K562 (cell line): Measurements from ENCODE around the gene HMCN1. TPM values are rescaled to one million over a fixed set of nuclear protein-coding genes. Genes with fewer than 3 reads are reported as not detected.

Experiments
- polyA plus RNA-seq, 8 experiments: library from polyadenylated mRNA; depleted of rRNA in 4 of 8; stranded (reverse) in 5 of 8; unstranded in 3 of 8; fragments of >200 nt; fragmentation: Nextera tagmentation in 2 of 8; fragmentation: Illumina TruSeq in 1 of 8; extraction: Ambion mirVana in 2 of 8; extraction: Trizol in 1 of 8; gene quantifications; 2 replicates each; pipeline versions ENCODE4 v1.2.1 to v1.2.3, GENCODE V29; 2011 to 2014; ENCODE audit warnings: inconsistent platforms in 1 of 8, missing spikeins in 1 of 8
- total RNA-seq, 7 experiments: library from RNA; depleted of rRNA in 6 of 7; stranded (reverse); fragments of >200 nt in 6 of 7; fragmentation: Illumina TruSeq in 2 of 7; extraction: Trizol in 2 of 7; gene quantifications; 2 replicates each; pipeline versions ENCODE4 v1.2.1 to v1.2.3, GENCODE V29; 2011 to 2021; ENCODE audit warnings: low replicate concordance in 1 of 7
- TF ChIP-seq, protein P1 (sequence below): fragments of 200-600 bp; sonication (generic); IDR thresholded peaks from one replicate; pipeline ENCODE4 v1.6.1; 2012; ENCODE audit warnings: mild to moderate bottlenecking, low read depth, low read length, inconsistent platforms
- TF ChIP-seq, protein P2 (sequence below): fragments of 450-650 bp; formaldehyde crosslinking; IDR thresholded peaks from 2 replicates; pipeline ENCODE4 v1.4.0; 2020; ENCODE audit warnings: mild to moderate bottlenecking, moderate library complexity

The HMCN1 gene
- total and polyA plus RNA-seq, 9 of the 15 experiments (the other 6 are each of a cell fraction or from before 2014, with no cell fraction given): 0.07 to 0.36 (median 0.21) TPM

DNA sequence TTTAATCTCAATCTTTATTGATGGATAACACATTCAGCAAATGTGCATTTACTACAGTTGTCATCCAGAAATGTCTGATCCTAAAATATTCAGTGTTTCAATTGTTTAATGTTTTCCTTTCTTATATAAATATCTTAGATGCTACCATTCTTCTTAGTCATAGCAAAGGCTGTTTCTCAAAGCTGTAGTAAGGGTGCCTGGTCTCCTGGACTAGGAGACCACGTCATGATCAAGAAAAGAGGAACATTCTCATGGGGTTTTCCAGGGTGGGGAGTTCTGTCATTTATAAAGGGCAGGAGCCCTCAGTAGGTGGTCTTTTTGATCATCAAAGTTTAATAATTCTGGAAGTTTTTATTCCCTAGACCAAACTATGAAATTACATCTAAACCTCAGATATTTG lies 292.8 kb downstream of the HMCN1 start (continued):
- TF ChIP-seq, protein P1, sequence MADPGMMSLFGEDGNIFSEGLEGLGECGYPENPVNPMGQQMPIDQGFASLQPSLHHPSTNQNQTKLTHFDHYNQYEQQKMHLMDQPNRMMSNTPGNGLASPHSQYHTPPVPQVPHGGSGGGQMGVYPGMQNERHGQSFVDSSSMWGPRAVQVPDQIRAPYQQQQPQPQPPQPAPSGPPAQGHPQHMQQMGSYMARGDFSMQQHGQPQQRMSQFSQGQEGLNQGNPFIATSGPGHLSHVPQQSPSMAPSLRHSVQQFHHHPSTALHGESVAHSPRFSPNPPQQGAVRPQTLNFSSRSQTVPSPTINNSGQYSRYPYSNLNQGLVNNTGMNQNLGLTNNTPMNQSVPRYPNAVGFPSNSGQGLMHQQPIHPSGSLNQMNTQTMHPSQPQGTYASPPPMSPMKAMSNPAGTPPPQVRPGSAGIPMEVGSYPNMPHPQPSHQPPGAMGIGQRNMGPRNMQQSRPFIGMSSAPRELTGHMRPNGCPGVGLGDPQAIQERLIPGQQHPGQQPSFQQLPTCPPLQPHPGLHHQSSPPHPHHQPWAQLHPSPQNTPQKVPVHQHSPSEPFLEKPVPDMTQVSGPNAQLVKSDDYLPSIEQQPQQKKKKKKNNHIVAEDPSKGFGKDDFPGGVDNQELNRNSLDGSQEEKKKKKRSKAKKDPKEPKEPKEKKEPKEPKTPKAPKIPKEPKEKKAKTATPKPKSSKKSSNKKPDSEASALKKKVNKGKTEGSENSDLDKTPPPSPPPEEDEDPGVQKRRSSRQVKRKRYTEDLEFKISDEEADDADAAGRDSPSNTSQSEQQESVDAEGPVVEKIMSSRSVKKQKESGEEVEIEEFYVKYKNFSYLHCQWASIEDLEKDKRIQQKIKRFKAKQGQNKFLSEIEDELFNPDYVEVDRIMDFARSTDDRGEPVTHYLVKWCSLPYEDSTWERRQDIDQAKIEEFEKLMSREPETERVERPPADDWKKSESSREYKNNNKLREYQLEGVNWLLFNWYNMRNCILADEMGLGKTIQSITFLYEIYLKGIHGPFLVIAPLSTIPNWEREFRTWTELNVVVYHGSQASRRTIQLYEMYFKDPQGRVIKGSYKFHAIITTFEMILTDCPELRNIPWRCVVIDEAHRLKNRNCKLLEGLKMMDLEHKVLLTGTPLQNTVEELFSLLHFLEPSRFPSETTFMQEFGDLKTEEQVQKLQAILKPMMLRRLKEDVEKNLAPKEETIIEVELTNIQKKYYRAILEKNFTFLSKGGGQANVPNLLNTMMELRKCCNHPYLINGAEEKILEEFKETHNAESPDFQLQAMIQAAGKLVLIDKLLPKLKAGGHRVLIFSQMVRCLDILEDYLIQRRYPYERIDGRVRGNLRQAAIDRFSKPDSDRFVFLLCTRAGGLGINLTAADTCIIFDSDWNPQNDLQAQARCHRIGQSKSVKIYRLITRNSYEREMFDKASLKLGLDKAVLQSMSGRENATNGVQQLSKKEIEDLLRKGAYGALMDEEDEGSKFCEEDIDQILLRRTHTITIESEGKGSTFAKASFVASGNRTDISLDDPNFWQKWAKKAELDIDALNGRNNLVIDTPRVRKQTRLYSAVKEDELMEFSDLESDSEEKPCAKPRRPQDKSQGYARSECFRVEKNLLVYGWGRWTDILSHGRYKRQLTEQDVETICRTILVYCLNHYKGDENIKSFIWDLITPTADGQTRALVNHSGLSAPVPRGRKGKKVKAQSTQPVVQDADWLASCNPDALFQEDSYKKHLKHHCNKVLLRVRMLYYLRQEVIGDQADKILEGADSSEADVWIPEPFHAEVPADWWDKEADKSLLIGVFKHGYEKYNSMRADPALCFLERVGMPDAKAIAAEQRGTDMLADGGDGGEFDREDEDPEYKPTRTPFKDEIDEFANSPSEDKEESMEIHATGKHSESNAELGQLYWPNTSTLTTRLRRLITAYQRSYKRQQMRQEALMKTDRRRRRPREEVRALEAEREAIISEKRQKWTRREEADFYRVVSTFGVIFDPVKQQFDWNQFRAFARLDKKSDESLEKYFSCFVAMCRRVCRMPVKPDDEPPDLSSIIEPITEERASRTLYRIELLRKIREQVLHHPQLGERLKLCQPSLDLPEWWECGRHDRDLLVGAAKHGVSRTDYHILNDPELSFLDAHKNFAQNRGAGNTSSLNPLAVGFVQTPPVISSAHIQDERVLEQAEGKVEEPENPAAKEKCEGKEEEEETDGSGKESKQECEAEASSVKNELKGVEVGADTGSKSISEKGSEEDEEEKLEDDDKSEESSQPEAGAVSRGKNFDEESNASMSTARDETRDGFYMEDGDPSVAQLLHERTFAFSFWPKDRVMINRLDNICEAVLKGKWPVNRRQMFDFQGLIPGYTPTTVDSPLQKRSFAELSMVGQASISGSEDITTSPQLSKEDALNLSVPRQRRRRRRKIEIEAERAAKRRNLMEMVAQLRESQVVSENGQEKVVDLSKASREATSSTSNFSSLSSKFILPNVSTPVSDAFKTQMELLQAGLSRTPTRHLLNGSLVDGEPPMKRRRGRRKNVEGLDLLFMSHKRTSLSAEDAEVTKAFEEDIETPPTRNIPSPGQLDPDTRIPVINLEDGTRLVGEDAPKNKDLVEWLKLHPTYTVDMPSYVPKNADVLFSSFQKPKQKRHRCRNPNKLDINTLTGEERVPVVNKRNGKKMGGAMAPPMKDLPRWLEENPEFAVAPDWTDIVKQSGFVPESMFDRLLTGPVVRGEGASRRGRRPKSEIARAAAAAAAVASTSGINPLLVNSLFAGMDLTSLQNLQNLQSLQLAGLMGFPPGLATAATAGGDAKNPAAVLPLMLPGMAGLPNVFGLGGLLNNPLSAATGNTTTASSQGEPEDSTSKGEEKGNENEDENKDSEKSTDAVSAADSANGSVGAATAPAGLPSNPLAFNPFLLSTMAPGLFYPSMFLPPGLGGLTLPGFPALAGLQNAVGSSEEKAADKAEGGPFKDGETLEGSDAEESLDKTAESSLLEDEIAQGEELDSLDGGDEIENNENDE: no peak
- TF ChIP-seq, protein P2, sequence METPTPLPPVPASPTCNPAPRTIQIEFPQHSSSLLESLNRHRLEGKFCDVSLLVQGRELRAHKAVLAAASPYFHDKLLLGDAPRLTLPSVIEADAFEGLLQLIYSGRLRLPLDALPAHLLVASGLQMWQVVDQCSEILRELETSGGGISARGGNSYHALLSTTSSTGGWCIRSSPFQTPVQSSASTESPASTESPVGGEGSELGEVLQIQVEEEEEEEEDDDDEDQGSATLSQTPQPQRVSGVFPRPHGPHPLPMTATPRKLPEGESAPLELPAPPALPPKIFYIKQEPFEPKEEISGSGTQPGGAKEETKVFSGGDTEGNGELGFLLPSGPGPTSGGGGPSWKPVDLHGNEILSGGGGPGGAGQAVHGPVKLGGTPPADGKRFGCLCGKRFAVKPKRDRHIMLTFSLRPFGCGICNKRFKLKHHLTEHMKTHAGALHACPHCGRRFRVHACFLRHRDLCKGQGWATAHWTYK (CRISPR knock-in tag): no peak
